Type B pancreatic cell (in vitro differentiated cells): ENCODE data around the gene LAD1. TPM values are rescaled to one million over a fixed set of nuclear protein-coding genes. Genes with fewer than 3 reads are reported as not detected.
A peak's percentile ranks its signal among the peaks of the same experiment; 100 is the strongest.

Source experiments
- DNase-seq: peaks from one replicate; pipeline ENCODE4 v3.0.0; 2021; ENCODE audit warnings: mixed read lengths; ENCODE audit not compliant: unreplicated experiment; ENCODE audit errors: extremely low spot score
- H3K27ac Mint-ChIP-seq: 2 replicates; pipeline ENCODE4 v1.8.0; 2021; ENCODE audit warnings: mild to moderate bottlenecking, mixed read lengths
- H3K27me3 Mint-ChIP-seq: 2 replicates; pipeline ENCODE4 v1.8.0; 2021; ENCODE audit warnings: mixed read lengths
- H3K36me3 Mint-ChIP-seq: 2 replicates; pipeline ENCODE4 v1.8.0; 2021; ENCODE audit warnings: mixed read lengths
- H3K4me1 Mint-ChIP-seq: one replicate; pipeline ENCODE4 v1.8.0; 2021; ENCODE audit warnings: mixed read lengths; ENCODE audit not compliant: unreplicated experiment
- H3K4me3 Mint-ChIP-seq: 2 replicates; pipeline ENCODE4 v1.8.0; 2021; ENCODE audit warnings: mild to moderate bottlenecking, mixed read lengths
- H3K9me3 Mint-ChIP-seq: 2 replicates; pipeline ENCODE4 v1.8.0; 2021; ENCODE audit warnings: mixed read lengths
- long read RNA-seq: library from polyadenylated mRNA; unstranded; transcript quantifications from one replicate; pipeline ENCODE4 v2.0.0, GENCODE V29; 2020
- total RNA-seq: library from RNA; stranded (reverse); gene quantifications from 2 replicates; pipeline ENCODE4 v1.2.1, GENCODE V29; 2021; ENCODE audit warnings: low replicate concordance
- TF ChIP-seq, protein P1 (sequence below): fragments of 200-600 bp; sonication (generic); conservative IDR thresholded peaks from 2 replicates; pipeline ENCODE4 v1.5.0; 2021; ENCODE audit warnings: antibody characterized with exemption, mild to moderate bottlenecking

Gene LAD1, protein sequence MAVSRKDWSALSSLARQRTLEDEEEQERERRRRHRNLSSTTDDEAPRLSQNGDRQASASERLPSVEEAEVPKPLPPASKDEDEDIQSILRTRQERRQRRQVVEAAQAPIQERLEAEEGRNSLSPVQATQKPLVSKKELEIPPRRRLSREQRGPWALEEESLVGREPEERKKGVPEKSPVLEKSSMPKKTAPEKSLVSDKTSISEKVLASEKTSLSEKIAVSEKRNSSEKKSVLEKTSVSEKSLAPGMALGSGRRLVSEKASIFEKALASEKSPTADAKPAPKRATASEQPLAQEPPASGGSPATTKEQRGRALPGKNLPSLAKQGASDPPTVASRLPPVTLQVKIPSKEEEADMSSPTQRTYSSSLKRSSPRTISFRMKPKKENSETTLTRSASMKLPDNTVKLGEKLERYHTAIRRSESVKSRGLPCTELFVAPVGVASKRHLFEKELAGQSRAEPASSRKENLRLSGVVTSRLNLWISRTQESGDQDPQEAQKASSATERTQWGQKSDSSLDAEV
- 41.2 and 79.5 TPM in 2 replicates for total RNA-seq
- long read RNA-seq, transcript LAD1-202 (10 exons, 2,906 nt) = major isoform, 11 of 23 reads
- long read RNA-seq, partial matches to known transcripts = 8 of 23 reads
- long read RNA-seq, other reads (novel, unspliced or antisense) = 4 of 23 reads

GRCh38 chr1:201399018-201399351 is at the start of gene LAD1:
Gene LAD1, minus strand, starts transcription at chr1:201399324. Its CDS starts 18 bp downstream, at chr1:201399306.
- peaks cover 26% of the 10 kb centered on the region for H3K4me1 Mint-ChIP-seq
- no peak for DNase-seq
- H3K36me3 Mint-ChIP-seq = peaks cover 6% of the 10 kb centered on the region
- TF ChIP-seq, protein P1, sequence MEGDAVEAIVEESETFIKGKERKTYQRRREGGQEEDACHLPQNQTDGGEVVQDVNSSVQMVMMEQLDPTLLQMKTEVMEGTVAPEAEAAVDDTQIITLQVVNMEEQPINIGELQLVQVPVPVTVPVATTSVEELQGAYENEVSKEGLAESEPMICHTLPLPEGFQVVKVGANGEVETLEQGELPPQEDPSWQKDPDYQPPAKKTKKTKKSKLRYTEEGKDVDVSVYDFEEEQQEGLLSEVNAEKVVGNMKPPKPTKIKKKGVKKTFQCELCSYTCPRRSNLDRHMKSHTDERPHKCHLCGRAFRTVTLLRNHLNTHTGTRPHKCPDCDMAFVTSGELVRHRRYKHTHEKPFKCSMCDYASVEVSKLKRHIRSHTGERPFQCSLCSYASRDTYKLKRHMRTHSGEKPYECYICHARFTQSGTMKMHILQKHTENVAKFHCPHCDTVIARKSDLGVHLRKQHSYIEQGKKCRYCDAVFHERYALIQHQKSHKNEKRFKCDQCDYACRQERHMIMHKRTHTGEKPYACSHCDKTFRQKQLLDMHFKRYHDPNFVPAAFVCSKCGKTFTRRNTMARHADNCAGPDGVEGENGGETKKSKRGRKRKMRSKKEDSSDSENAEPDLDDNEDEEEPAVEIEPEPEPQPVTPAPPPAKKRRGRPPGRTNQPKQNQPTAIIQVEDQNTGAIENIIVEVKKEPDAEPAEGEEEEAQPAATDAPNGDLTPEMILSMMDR = no peak
- H3K9me3 Mint-ChIP-seq = no peaks in the 10 kb centered on the region
- peaks cover 17% of the 10 kb centered on the region for H3K27me3 Mint-ChIP-seq
- H3K4me3 Mint-ChIP-seq = peak within 1 kb of the TSS; percentile 82
- peak within 1 kb of the TSS; percentile 90 for H3K27ac Mint-ChIP-seq

- Mint-ChIP-seq H3K4me3 (no peak overlapping the region), H3K9me3 (no peaks in the 10 kb centered on the region), H3K27ac (peak overlapping the region; percentile 53), H3K27me3 (no peaks in the 10 kb centered on the region), H3K4me1 (peaks cover 32% of the 10 kb centered on the region), H3K36me3 (no peaks in the 10 kb centered on the region)
- TF ChIP-seq, protein P1 = peak; percentile 93
- DNase-seq = no peak
Observed at GRCh38 chr1:201447903-201448871, 49.1 kb upstream of the LAD1 start.

GRCh38 chr1:201445310-201445709 is 46.2 kb upstream of the LAD1 start:
- Mint-ChIP-seq H3K4me1 (peaks cover 20% of the 10 kb centered on the region), H3K36me3 (no peaks in the 10 kb centered on the region), H3K27ac (no peak overlapping the region), H3K9me3 (peaks cover 4% of the 10 kb centered on the region), H3K4me3 (no peak overlapping the region), H3K27me3 (no peaks in the 10 kb centered on the region)
- DNase-seq = no peak
- TF ChIP-seq, protein P1 = no peak

GRCh38 chr1:201444792-201445191 is 45.7 kb upstream of the LAD1 start:
- Mint-ChIP-seq H3K36me3 (peaks cover 2% of the 10 kb centered on the region), H3K4me3 (no peak overlapping the region), H3K27me3 (peaks cover under 1% of the 10 kb centered on the region), H3K9me3 (peaks cover 4% of the 10 kb centered on the region), H3K27ac (no peak overlapping the region), H3K4me1 (peaks cover 15% of the 10 kb centered on the region)
- TF ChIP-seq, protein P1 = no peak
- no peak for DNase-seq

DNA sequence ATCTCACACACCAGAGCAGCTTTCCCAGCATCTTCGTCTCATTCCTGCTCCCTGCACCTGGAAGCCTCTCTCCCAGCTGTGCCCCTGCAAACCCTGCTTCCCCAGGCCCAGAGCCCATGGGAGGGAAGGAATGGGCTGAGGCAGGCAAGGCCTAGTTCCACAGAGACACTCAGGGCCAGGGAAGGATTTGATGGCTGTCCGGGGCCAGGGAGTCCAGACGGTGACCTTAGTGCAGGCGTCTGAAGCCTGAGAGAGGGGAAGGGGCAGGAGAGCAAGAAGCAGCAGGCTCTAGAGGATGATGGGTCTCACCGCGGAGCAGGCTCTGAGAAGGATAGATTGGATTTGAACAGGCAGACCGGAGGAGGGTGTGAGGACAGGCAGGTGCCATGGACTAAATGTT is 44.6 kb upstream of the LAD1 start:
- H3K27me3 Mint-ChIP-seq = peaks cover 3% of the 10 kb centered on the region
- TF ChIP-seq, protein P1 = no peak
- no peak for DNase-seq
- H3K4me3 Mint-ChIP-seq = no peak overlapping the region
- H3K9me3 Mint-ChIP-seq = peaks cover 4% of the 10 kb centered on the region
- peaks cover 4% of the 10 kb centered on the region for H3K36me3 Mint-ChIP-seq
- H3K27ac Mint-ChIP-seq = no peak overlapping the region
- H3K4me1 Mint-ChIP-seq = peaks cover 15% of the 10 kb centered on the region
